ENCODE data around the gene WSCD2. TPM values are rescaled to one million over a fixed set of nuclear protein-coding genes. Genes with fewer than 3 reads are reported as not detected.

WSCD2 gene
- total RNA-seq, 1 donor from 2014 or later: 1.9 TPM

- Mint-ChIP-seq H3K4me1 (peaks cover 9% of the 10 kb centered on the region), H3K27ac (no peak overlapping the region), H3K9me3 (no peaks in the 10 kb centered on the region), H3K27me3 (no peaks in the 10 kb centered on the region), H3K4me3 (no peak overlapping the region), H3K36me3 (ENCODE audit: low read depth) (no peaks in the 10 kb centered on the region)
- DNase-seq (no peak), ATAC-seq (ENCODE audit: low read depth) (no peak)
- ChIA-PET CTCF (no interaction called here), POLR2A (no interaction called here)
- TF ChIP-seq, protein P1, sequence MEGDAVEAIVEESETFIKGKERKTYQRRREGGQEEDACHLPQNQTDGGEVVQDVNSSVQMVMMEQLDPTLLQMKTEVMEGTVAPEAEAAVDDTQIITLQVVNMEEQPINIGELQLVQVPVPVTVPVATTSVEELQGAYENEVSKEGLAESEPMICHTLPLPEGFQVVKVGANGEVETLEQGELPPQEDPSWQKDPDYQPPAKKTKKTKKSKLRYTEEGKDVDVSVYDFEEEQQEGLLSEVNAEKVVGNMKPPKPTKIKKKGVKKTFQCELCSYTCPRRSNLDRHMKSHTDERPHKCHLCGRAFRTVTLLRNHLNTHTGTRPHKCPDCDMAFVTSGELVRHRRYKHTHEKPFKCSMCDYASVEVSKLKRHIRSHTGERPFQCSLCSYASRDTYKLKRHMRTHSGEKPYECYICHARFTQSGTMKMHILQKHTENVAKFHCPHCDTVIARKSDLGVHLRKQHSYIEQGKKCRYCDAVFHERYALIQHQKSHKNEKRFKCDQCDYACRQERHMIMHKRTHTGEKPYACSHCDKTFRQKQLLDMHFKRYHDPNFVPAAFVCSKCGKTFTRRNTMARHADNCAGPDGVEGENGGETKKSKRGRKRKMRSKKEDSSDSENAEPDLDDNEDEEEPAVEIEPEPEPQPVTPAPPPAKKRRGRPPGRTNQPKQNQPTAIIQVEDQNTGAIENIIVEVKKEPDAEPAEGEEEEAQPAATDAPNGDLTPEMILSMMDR (IDR thresholded peaks at IDR 0.05): no peak
- intact Hi-C loops (cut with micrococcal nuclease): no loop called here
Measured at GRCh38 chr12:108177131-108177530, 48.0 kb downstream of the WSCD2 start.

DNA sequence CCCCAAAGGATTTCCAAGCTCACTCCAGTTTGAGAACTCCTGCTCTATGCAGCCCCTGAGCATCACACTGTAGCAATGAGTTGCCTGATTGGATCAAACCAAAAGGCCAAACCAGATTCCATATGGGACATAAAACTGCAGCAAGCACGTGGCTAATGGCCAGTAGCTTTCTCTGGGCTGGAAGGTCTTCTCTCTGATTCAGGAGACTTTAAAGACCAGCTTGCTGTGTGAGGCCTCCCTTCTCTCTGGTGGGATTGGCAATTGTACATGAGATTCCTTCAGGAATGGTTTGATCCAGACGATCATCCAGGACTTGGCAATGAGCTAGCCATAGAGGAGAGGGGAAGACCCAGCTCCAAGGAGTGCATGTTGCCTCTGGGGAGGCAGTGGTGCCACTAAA lies 50.2 kb downstream of the WSCD2 start:
- H3K4me3 Mint-ChIP-seq: no peak overlapping the region
- ChIA-PET POLR2A (no interaction called here), CTCF (no interaction called here)
- intact Hi-C loops (cut with micrococcal nuclease): no loop called here
- ATAC-seq (ENCODE audit: low read depth) (no peak), DNase-seq (no peak)
- no peak overlapping the region for H3K27ac Mint-ChIP-seq
- no peaks in the 10 kb centered on the region for H3K9me3 Mint-ChIP-seq
- TF ChIP-seq, protein P1 (IDR thresholded peaks at IDR 0.05): no peak
- peaks cover 9% of the 10 kb centered on the region for H3K4me1 Mint-ChIP-seq
- H3K27me3 Mint-ChIP-seq: no peaks in the 10 kb centered on the region
- H3K36me3 Mint-ChIP-seq (ENCODE audit: low read depth): no peaks in the 10 kb centered on the region

DNA sequence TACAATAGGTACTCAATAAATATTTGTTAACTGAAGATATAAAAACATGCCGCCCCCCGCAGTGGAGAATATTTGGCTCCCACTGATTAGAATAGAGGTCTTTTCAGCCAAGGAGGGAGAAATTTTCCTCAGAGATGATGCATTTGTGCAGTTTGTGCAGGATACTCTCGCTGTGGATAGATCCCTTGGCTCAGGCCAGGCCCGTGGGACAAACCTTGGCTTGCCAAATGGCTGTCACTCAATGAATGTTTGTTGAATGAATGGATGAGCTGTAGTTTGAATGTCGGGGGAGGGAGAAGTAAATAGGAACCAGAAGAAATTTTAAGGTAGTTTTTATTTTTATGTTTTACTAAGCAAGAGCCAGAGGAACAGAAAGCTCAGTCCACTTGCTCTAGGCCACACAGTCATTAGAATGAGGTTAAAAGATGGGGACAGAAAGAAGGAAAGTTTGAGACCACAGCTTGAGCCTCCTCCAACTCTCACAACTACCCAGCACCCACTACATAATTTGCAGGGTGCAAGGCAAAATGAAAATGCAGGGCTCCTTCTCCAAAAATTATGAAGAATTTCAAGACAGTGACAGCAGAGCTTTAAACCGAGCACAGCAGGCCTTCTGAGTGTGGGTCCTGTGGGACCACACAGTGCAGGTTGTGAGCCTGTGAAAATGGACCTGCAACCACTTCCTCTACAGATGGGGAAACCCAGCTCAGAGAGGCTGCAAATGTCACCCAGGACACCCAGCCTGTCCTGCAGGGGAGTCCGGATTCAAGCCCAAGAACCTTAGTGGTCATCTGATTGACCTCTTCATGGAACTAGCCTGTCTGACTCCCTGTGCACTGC lies 51.4 kb downstream of the WSCD2 start:
- Mint-ChIP-seq H3K27ac (no peak overlapping the region), H3K4me1 (peaks cover 9% of the 10 kb centered on the region), H3K4me3 (no peak overlapping the region), H3K36me3 (ENCODE audit: low read depth) (no peaks in the 10 kb centered on the region), H3K9me3 (no peaks in the 10 kb centered on the region), H3K27me3 (no peaks in the 10 kb centered on the region)
- ATAC-seq (ENCODE audit: low read depth) (peak; percentile 49), DNase-seq (no peak)
- intact Hi-C loops (cut with micrococcal nuclease): no loop called here
- ChIA-PET CTCF (no interaction called here), POLR2A (no interaction called here)
- TF ChIP-seq, protein P1 (IDR thresholded peaks at IDR 0.05): no peak

DNA sequence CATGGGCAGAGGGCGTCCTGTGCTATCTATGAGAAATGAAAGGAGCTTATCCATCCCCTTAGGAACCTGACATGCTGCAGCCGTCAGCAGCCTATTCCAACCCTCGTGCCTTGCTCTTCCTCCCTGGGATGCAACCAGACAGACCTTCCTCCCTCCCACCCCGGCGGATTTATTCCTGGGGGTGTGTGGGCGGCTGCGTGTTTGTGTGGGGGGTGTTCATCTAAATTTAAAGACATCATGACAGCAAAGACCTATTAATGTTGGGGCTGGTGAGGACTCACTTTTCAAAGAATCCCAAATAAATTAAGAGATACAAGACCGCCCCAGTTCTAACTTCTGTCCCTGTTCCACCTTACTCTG lies 52.0 kb downstream of the WSCD2 start:
- ATAC-seq (ENCODE audit: low read depth): no peak
- ChIA-PET POLR2A (no interaction called here), CTCF (no interaction called here)
- Mint-ChIP-seq H3K4me3 (no peak overlapping the region), H3K4me1 (peaks cover 9% of the 10 kb centered on the region), H3K27me3 (peaks cover under 1% of the 10 kb centered on the region), H3K36me3 (ENCODE audit: low read depth) (no peaks in the 10 kb centered on the region), H3K9me3 (no peaks in the 10 kb centered on the region), H3K27ac (no peak overlapping the region)
- TF ChIP-seq, protein P1 (IDR thresholded peaks at IDR 0.05): no peak
- no peak for DNase-seq
- intact Hi-C loops (cut with micrococcal nuclease): no loop called here

DNA sequence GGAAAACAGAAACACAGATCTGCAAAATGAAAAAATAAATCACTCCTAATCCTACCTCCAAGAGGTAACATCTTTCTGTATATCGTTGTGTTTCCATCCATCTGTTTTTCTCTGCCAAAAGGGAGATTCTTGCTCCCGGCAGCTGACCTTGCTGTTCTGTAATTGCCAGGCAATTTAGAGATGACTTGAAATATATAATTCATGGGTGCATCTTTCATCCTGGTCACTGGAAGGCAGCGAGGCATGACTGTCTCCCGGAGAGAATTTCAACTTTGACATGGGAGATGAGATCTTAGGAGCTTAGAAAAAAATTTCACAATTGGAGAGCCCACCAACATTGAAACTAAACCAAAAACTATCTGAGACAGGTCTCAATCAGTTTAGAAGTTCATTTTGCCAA lies 53.0 kb downstream of the WSCD2 start:
- TF ChIP-seq, protein P1 (IDR thresholded peaks at IDR 0.05): no peak
- ATAC-seq (ENCODE audit: low read depth) (no peak), DNase-seq (no peak)
- H3K27me3 Mint-ChIP-seq: peaks cover 3% of the 10 kb centered on the region
- H3K4me3 Mint-ChIP-seq: no peak overlapping the region
- intact Hi-C loops (cut with micrococcal nuclease): no loop called here
- H3K4me1 Mint-ChIP-seq: peaks cover 9% of the 10 kb centered on the region
- H3K27ac Mint-ChIP-seq: no peak overlapping the region
- H3K9me3 Mint-ChIP-seq: no peaks in the 10 kb centered on the region
- no peaks in the 10 kb centered on the region for H3K36me3 Mint-ChIP-seq (ENCODE audit: low read depth)
- CTCF ChIA-PET: interaction anchor here (0.6 kb wide), 1 partner anchor 13 kb away, joined by 3 read pairs; no protein-coding TSS in a partner anchor
- POLR2A ChIA-PET: no interaction called here
